Gastrocnemius medialis (tissue), 4 donors: ENCODE measurements around the gene PTGER4. TPM values are rescaled to one million over a fixed set of nuclear protein-coding genes. Genes with fewer than 3 reads are reported as not detected.

Experiments
- ATAC-seq, 2 donors: fragments of 150-250 bp; one replicate each; pipeline ENCODE4 v1.9.1; 2016
- DNase-seq, 2 donors: peaks; one replicate each; pipeline ENCODE4 v3.0.0-alpha.2; 2019
- H3K27ac ChIP-seq, 4 donors: fragments of 200-600 bp; sonication (generic); 1 replicate in 1 of 4; 2 replicates in 3 of 4; pipeline ENCODE4 v1.5.1; 2016 to 2018; ENCODE audit warnings: mild to moderate bottlenecking in 2 of 4, moderate library complexity in 1 of 4
- H3K27me3 ChIP-seq, 3 donors: fragments of 200-600 bp; sonication (generic) in 2 of 3; 1 replicate in 1 of 3; 2 replicates in 2 of 3; pipeline versions ENCODE4 v1.5.1 to v1.6.0; 2016 to 2019; ENCODE audit warnings: mild to moderate bottlenecking in 1 of 3, moderate library complexity in 1 of 3
- H3K36me3 ChIP-seq, 2 donors: fragments of 200-600 bp; sonication (generic) in 1 of 2; one replicate each; pipeline ENCODE4 v1.5.1; 2017 to 2018
- H3K4me1 ChIP-seq, 2 donors: fragments of 200-600 bp; sonication (generic) in 1 of 2; one replicate each; pipeline ENCODE4 v1.5.1; 2016 to 2017; ENCODE audit warnings: mild to moderate bottlenecking in 2 of 2
- H3K4me3 ChIP-seq, 4 donors: fragments of 200-600 bp; sonication (generic) in 3 of 4; 1 replicate in 1 of 4; 2 replicates in 3 of 4; pipeline ENCODE4 v1.5.1; 2016 to 2019; ENCODE audit warnings: mild to moderate bottlenecking in 2 of 4
- H3K9me3 ChIP-seq, 3 donors: fragments of 200-600 bp; sonication (generic) in 2 of 3; 1 replicate in 1 of 3; 2 replicates in 2 of 3; pipeline ENCODE4 v1.5.1; 2016 to 2019
- POLR2A ChIP-seq, 2 donors: fragments of 450-650 bp; IDR thresholded peaks; one replicate each; pipeline ENCODE4 v1.6.1; 2017; ENCODE audit warnings: antibody characterized with exemption in 2 of 2, mild to moderate bottlenecking in 2 of 2, moderate library complexity in 2 of 2
- in situ Hi-C, 4 donors: fragments of 200-750 bp; cut with MboI; loops; one replicate each; pipeline versions ENCODE4 v1.15.0 to v1.8.0; 2017; ENCODE audit warnings: low sequenced_read_pairs in 4 of 4
- intact Hi-C: fragments of 100-400 bp; cut with DNase I; formaldehyde crosslinking; loops from one replicate; pipeline ENCODE4 v1.15.1; 2023; ENCODE audit warnings: low total_unique reads
- total RNA-seq, 4 donors: library from RNA; depleted of rRNA; stranded (reverse); fragments of >200 nt; gene quantifications; one replicate each; pipeline versions ENCODE4 v1.1.0 to v1.2.3, GENCODE V29; 2016
- TF ChIP-seq, protein P1 (sequence below), 5 experiments: fragments of 450-650 bp in 3 of 5; fragments of 200-600 bp in 2 of 5; sonication (generic) in 2 of 5; IDR thresholded peaks in 4 of 5; conservative IDR thresholded peaks in 1 of 5; 1 replicate in 4 of 5; 2 replicates in 1 of 5; pipeline ENCODE4 v1.5.1; 2016 to 2019; ENCODE audit warnings: antibody characterized with exemption in 5 of 5, mild to moderate bottlenecking in 3 of 5, moderate library complexity in 3 of 5

The PTGER4 gene
- total RNA-seq, 4 donors from 2014 or later: 4.2 to 11.2 (median 7.4) TPM

DNA sequence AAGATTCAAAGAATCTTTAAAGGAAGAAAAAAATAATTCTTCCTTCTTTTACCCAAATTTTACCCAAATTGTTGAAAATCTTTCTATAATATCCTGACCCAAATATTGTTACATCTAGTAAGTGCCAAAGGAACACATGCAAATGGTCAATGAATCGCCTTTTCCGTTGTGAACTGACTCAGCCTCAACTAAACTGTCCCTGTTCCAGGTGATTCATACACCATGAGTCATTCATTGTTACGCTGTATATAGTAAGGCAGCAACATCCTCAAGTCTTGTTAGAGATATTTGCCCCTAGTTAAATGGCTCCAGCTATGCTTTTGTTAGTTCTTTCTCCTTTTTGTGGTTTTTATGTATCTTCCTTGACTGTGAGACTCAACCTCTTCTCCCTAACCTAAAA lies 9.7 kb downstream of the PTGER4 start:
- Histone ChIP-seq H3K4me3 (no peak overlapping the region), H3K36me3 (no peaks in the 10 kb centered on the region), H3K27me3 (peaks cover 0 to 4% (median 4%) of the 10 kb centered on the region in 3 donors), H3K4me1 (peaks cover 14 to 24% of the 10 kb centered on the region in 2 donors), H3K27ac (peak overlapping the region; percentile 32 to 87 (median 62)), H3K9me3 (no peaks in the 10 kb centered on the region)
- in situ Hi-C loops: loop anchor here (5.0 to 25.0 kb wide), 7 partner anchors 302 to 1112 kb away; no protein-coding TSS in a partner anchor
- intact Hi-C loops: loop anchor here (2.0 to 5.0 kb wide), 3 partner anchors 47 to 742 kb away; no protein-coding TSS in a partner anchor
- TF ChIP-seq POLR2A (IDR thresholded peaks at IDR 0.05): no peak
- TF ChIP-seq, protein P1, sequence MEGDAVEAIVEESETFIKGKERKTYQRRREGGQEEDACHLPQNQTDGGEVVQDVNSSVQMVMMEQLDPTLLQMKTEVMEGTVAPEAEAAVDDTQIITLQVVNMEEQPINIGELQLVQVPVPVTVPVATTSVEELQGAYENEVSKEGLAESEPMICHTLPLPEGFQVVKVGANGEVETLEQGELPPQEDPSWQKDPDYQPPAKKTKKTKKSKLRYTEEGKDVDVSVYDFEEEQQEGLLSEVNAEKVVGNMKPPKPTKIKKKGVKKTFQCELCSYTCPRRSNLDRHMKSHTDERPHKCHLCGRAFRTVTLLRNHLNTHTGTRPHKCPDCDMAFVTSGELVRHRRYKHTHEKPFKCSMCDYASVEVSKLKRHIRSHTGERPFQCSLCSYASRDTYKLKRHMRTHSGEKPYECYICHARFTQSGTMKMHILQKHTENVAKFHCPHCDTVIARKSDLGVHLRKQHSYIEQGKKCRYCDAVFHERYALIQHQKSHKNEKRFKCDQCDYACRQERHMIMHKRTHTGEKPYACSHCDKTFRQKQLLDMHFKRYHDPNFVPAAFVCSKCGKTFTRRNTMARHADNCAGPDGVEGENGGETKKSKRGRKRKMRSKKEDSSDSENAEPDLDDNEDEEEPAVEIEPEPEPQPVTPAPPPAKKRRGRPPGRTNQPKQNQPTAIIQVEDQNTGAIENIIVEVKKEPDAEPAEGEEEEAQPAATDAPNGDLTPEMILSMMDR (IDR thresholded peaks at IDR 0.05 in 4 of 5, conservative IDR thresholded peaks at IDR 0.05 in 1 of 5): no peak
- no peak for DNase-seq
- peak; percentile 82 to 87 for ATAC-seq

- TF ChIP-seq, protein P1 (IDR thresholded peaks at IDR 0.05 in 4 of 5, conservative IDR thresholded peaks at IDR 0.05 in 1 of 5): no peak
- ATAC-seq (no peak), DNase-seq (no peak)
- intact Hi-C loops (no loop called here), in situ Hi-C loops (loop anchor here (10.0 to 25.0 kb wide), 5 partner anchors 303 to 1115 kb away; no protein-coding TSS in a partner anchor)
- H3K9me3 ChIP-seq: no peaks in the 10 kb centered on the region
- no peaks in the 10 kb centered on the region for H3K36me3 ChIP-seq
- peaks cover 14 to 24% of the 10 kb centered on the region in 2 donors for H3K4me1 ChIP-seq
- H3K4me3 ChIP-seq: no peak overlapping the region
- peaks cover 0 to 4% (median 0%) of the 10 kb centered on the region in 3 donors for H3K27me3 ChIP-seq
- H3K27ac ChIP-seq: peak overlapping the region in 2 of 4 donors; percentile 58 to 76
These were observed 10.6 kb downstream of the PTGER4 start for GRCh38 chr5:40690267-40690666.

- TF ChIP-seq POLR2A (IDR thresholded peaks at IDR 0.05): no peak
- TF ChIP-seq, protein P1 (IDR thresholded peaks at IDR 0.05 in 4 of 5, conservative IDR thresholded peaks at IDR 0.05 in 1 of 5): no peak
- Histone ChIP-seq H3K4me3 (no peak overlapping the region), H3K27me3 (peaks cover 0 to 4% (median 0%) of the 10 kb centered on the region in 3 donors), H3K36me3 (no peaks in the 10 kb centered on the region), H3K4me1 (peaks cover 14 to 19% of the 10 kb centered on the region in 2 donors), H3K27ac (no peak overlapping the region), H3K9me3 (no peaks in the 10 kb centered on the region)
- DNase-seq: no peak
- intact Hi-C loops: no loop called here
- no peak for ATAC-seq
- in situ Hi-C loops: loop anchor here (10.0 to 25.0 kb wide), 5 partner anchors 305 to 1117 kb away; no protein-coding TSS in a partner anchor
These were observed 12.2 kb downstream of the PTGER4 start for GRCh38 chr5:40691894-40692293.

DNA sequence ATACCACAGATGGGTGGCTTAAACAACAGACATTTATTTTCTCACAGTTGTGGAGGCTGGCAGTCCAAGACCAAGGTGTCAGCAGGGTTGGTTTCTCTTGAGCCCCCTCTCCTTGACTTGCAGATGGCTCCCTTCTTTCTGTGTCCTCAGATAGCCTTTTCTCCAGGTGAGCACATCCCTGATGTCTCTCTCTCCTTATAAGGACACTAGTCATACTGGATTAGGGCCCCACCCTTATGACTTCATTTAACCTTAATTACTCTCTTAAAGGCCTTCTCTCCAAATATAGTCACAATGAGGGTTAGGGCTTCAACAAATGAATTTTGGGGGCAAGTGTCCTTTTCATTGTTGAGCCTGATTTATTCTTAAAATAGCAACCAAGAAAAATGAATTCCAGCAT lies 14.7 kb downstream of the PTGER4 start:
- Histone ChIP-seq H3K36me3 (no peaks in the 10 kb centered on the region), H3K4me1 (peaks cover 4 to 9% of the 10 kb centered on the region in 2 donors), H3K27ac (no peak overlapping the region), H3K9me3 (no peaks in the 10 kb centered on the region), H3K4me3 (no peak overlapping the region), H3K27me3 (no peaks in the 10 kb centered on the region)
- ATAC-seq (no peak), DNase-seq (no peak)
- in situ Hi-C loops: loop anchor here (10.0 to 25.0 kb wide), 5 partner anchors 307 to 1120 kb away; no protein-coding TSS in a partner anchor
- no peak for TF ChIP-seq POLR2A (IDR thresholded peaks at IDR 0.05)
- TF ChIP-seq, protein P1 (IDR thresholded peaks at IDR 0.05 in 4 of 5, conservative IDR thresholded peaks at IDR 0.05 in 1 of 5): no peak
- intact Hi-C loops: no loop called here
